ENCODE results near the gene XPO6. TPM values are rescaled to one million over a fixed set of nuclear protein-coding genes. Genes with fewer than 3 reads are reported as not detected.
A peak's percentile ranks its signal among the peaks of the same experiment; 100 is the strongest.

XPO6 gene
- total and polyA plus RNA-seq, 5 donors from 2014 or later: 60.4 to 302 (median 64.9) TPM

- Mint-ChIP-seq H3K27me3 (no peaks in the 10 kb centered on the region), H3K27ac (peak overlapping the region; percentile 68 to 97 (median 81)), H3K4me1 (peaks cover 13 to 43% (median 36%) of the 10 kb centered on the region in 4 donors), H3K4me3 (peak overlapping the region in 1 of 4 donors; percentile 50), H3K36me3 (peaks cover 27% of the 10 kb centered on the region), H3K9me3 (no peaks in the 10 kb centered on the region)
- Histone ChIP-seq H3K4me3 (ENCODE audit: low read depth, low read length) (no peak overlapping the region), H3K27me3 (ENCODE audit: control insufficient read depth, insufficient read depth, low read length) (no peaks in the 10 kb centered on the region), H3K36me3 (ENCODE audit: control insufficient read depth, insufficient read depth, low read length) (peaks cover 60% of the 10 kb centered on the region), H3K9me3 (ENCODE audit: control insufficient read depth in 2 of 2, low read length in 2 of 2) (no peaks in the 10 kb centered on the region), H3K4me1 (ENCODE audit: control insufficient read depth, insufficient read depth, low read length, poor library complexity, severe bottlenecking) (peaks cover 69% of the 10 kb centered on the region), H3K27ac (ENCODE audit: insufficient read depth, low read length, poor library complexity, severe bottlenecking) (peak overlapping the region; percentile 27)
- DNase-seq: no peak
- ATAC-seq (ENCODE audit: low read depth in 2 of 2): no peak
These were observed 11.1 kb downstream of the XPO6 start for GRCh38 chr16:28200661-28201060.

GRCh38 chr16:28196387-28196987 is 15.3 kb downstream of the XPO6 start:
- no peaks in the 10 kb centered on the region for H3K27me3 ChIP-seq (ENCODE audit: control insufficient read depth, insufficient read depth, low read length)
- peaks cover 32% of the 10 kb centered on the region for H3K36me3 ChIP-seq (ENCODE audit: control insufficient read depth, insufficient read depth, low read length)
- H3K27ac ChIP-seq (ENCODE audit: insufficient read depth, low read length, poor library complexity, severe bottlenecking): peak overlapping the region; percentile 95
- Mint-ChIP-seq H3K27me3 (no peaks in the 10 kb centered on the region), H3K4me3 (peak overlapping the region in 3 of 4 donors; percentile 77 to 89 (median 83)), H3K27ac (peak overlapping the region; percentile 80 to 94 (median 94)), H3K4me1 (peaks cover 14 to 77% (median 64%) of the 10 kb centered on the region in 4 donors), H3K36me3 (peaks cover 29% of the 10 kb centered on the region), H3K9me3 (peaks cover 0 to 2% (median 0%) of the 10 kb centered on the region in 7 donors)
- H3K9me3 ChIP-seq (ENCODE audit: control insufficient read depth in 2 of 2, low read length in 2 of 2): no peaks in the 10 kb centered on the region
- H3K4me1 ChIP-seq (ENCODE audit: control insufficient read depth, insufficient read depth, low read length, poor library complexity, severe bottlenecking): peaks cover 69% of the 10 kb centered on the region
- ATAC-seq (ENCODE audit: low read depth in 2 of 2) (no peak), DNase-seq (no peak)
- no peak overlapping the region for H3K4me3 ChIP-seq (ENCODE audit: low read depth, low read length)

- peak overlapping the region; percentile 15 to 94 (median 33) for H3K27ac Mint-ChIP-seq
- Histone ChIP-seq H3K4me3 (ENCODE audit: low read depth, low read length) (no peak overlapping the region), H3K4me1 (ENCODE audit: control insufficient read depth, insufficient read depth, low read length, poor library complexity, severe bottlenecking) (peaks cover 69% of the 10 kb centered on the region), H3K27ac (ENCODE audit: insufficient read depth, low read length, poor library complexity, severe bottlenecking) (peak overlapping the region; percentile 95), H3K36me3 (ENCODE audit: control insufficient read depth, insufficient read depth, low read length) (peaks cover 31% of the 10 kb centered on the region), H3K27me3 (ENCODE audit: control insufficient read depth, insufficient read depth, low read length) (no peaks in the 10 kb centered on the region), H3K9me3 (ENCODE audit: control insufficient read depth in 2 of 2, low read length in 2 of 2) (no peaks in the 10 kb centered on the region)
- H3K4me3 Mint-ChIP-seq: peak overlapping the region in 3 of 4 donors; percentile 29 to 77 (median 36)
- H3K36me3 Mint-ChIP-seq: peaks cover 23% of the 10 kb centered on the region
- DNase-seq (no peak), ATAC-seq (ENCODE audit: low read depth in 2 of 2) (no peak)
- peaks cover 0 to 2% (median 0%) of the 10 kb centered on the region in 7 donors for H3K9me3 Mint-ChIP-seq
- H3K4me1 Mint-ChIP-seq: peaks cover 14 to 77% (median 64%) of the 10 kb centered on the region in 4 donors
- H3K27me3 Mint-ChIP-seq: no peaks in the 10 kb centered on the region
These were observed 15.9 kb downstream of the XPO6 start for GRCh38 chr16:28195859-28196258.

GRCh38 chr16:28193530-28194423 is 18.0 kb downstream of the XPO6 start:
- H3K9me3 ChIP-seq (ENCODE audit: control insufficient read depth in 2 of 2, low read length in 2 of 2): no peaks in the 10 kb centered on the region
- H3K4me3 ChIP-seq (ENCODE audit: low read depth, low read length): peak overlapping the region; percentile 81
- peak; percentile 15 to 59 (median 22) for DNase-seq
- peak overlapping the region; percentile 95 for H3K27ac ChIP-seq (ENCODE audit: insufficient read depth, low read length, poor library complexity, severe bottlenecking)
- peak; percentile 22 to 25 for ATAC-seq (ENCODE audit: low read depth in 2 of 2)
- Mint-ChIP-seq H3K9me3 (peaks cover 0 to 2% (median 0%) of the 10 kb centered on the region in 7 donors), H3K4me3 (peak overlapping the region; percentile 69 to 90 (median 86)), H3K4me1 (peaks cover 9 to 87% (median 71%) of the 10 kb centered on the region in 4 donors), H3K27ac (peak overlapping the region; percentile 94 to 99 (median 98)), H3K27me3 (no peaks in the 10 kb centered on the region), H3K36me3 (peaks cover 25% of the 10 kb centered on the region)
- peaks cover 22% of the 10 kb centered on the region for H3K36me3 ChIP-seq (ENCODE audit: control insufficient read depth, insufficient read depth, low read length)
- peaks cover 87% of the 10 kb centered on the region for H3K4me1 ChIP-seq (ENCODE audit: control insufficient read depth, insufficient read depth, low read length, poor library complexity, severe bottlenecking)
- no peaks in the 10 kb centered on the region for H3K27me3 ChIP-seq (ENCODE audit: control insufficient read depth, insufficient read depth, low read length)

- Mint-ChIP-seq H3K4me1 (peaks cover 16 to 92% (median 78%) of the 10 kb centered on the region in 4 donors), H3K27me3 (no peaks in the 10 kb centered on the region), H3K9me3 (peaks cover 0 to 2% (median 0%) of the 10 kb centered on the region in 7 donors), H3K27ac (peak overlapping the region; percentile 94 to 99 (median 98)), H3K36me3 (peaks cover 25% of the 10 kb centered on the region), H3K4me3 (peak overlapping the region; percentile 69 to 90 (median 86))
- Histone ChIP-seq H3K27ac (ENCODE audit: insufficient read depth, low read length, poor library complexity, severe bottlenecking) (peak overlapping the region; percentile 95), H3K27me3 (ENCODE audit: control insufficient read depth, insufficient read depth, low read length) (no peaks in the 10 kb centered on the region), H3K9me3 (ENCODE audit: control insufficient read depth in 2 of 2, low read length in 2 of 2) (no peaks in the 10 kb centered on the region), H3K4me1 (ENCODE audit: control insufficient read depth, insufficient read depth, low read length, poor library complexity, severe bottlenecking) (peaks cover 92% of the 10 kb centered on the region), H3K36me3 (ENCODE audit: control insufficient read depth, insufficient read depth, low read length) (peaks cover 22% of the 10 kb centered on the region), H3K4me3 (ENCODE audit: low read depth, low read length) (peak overlapping the region; percentile 81)
- peak; percentile 66 to 92 (median 82) for DNase-seq
- peak; percentile 91 to 92 for ATAC-seq (ENCODE audit: low read depth in 2 of 2)
These were observed 18.8 kb downstream of the XPO6 start for GRCh38 chr16:28192806-28193529.

GRCh38 chr16:28191364-28191960 is 20.3 kb downstream of the XPO6 start:
- Histone ChIP-seq H3K27me3 (ENCODE audit: control insufficient read depth, insufficient read depth, low read length) (no peaks in the 10 kb centered on the region), H3K27ac (ENCODE audit: insufficient read depth, low read length, poor library complexity, severe bottlenecking) (peak overlapping the region; percentile 95), H3K4me1 (ENCODE audit: control insufficient read depth, insufficient read depth, low read length, poor library complexity, severe bottlenecking) (peaks cover 95% of the 10 kb centered on the region), H3K4me3 (ENCODE audit: low read depth, low read length) (peak overlapping the region; percentile 10), H3K9me3 (ENCODE audit: control insufficient read depth in 2 of 2, low read length in 2 of 2) (no peaks in the 10 kb centered on the region), H3K36me3 (ENCODE audit: control insufficient read depth, insufficient read depth, low read length) (peaks cover 19% of the 10 kb centered on the region)
- H3K4me1 Mint-ChIP-seq: peaks cover 26 to 96% (median 80%) of the 10 kb centered on the region in 4 donors
- ATAC-seq (ENCODE audit: low read depth in 2 of 2) (no peak), DNase-seq (no peak)
- peak overlapping the region; percentile 8 to 69 (median 43) for H3K4me3 Mint-ChIP-seq
- H3K27me3 Mint-ChIP-seq: no peaks in the 10 kb centered on the region
- peak overlapping the region; percentile 70 to 92 (median 80) for H3K27ac Mint-ChIP-seq
- peaks cover 21% of the 10 kb centered on the region for H3K36me3 Mint-ChIP-seq
- H3K9me3 Mint-ChIP-seq: peaks cover 0 to 2% (median 0%) of the 10 kb centered on the region in 7 donors

GRCh38 chr16:28189245-28189644 is 22.5 kb downstream of the XPO6 start:
- Histone ChIP-seq H3K36me3 (ENCODE audit: control insufficient read depth, insufficient read depth, low read length) (peaks cover 6% of the 10 kb centered on the region), H3K4me1 (ENCODE audit: control insufficient read depth, insufficient read depth, low read length, poor library complexity, severe bottlenecking) (peaks cover 84% of the 10 kb centered on the region), H3K27ac (ENCODE audit: insufficient read depth, low read length, poor library complexity, severe bottlenecking) (peak overlapping the region; percentile 95), H3K9me3 (ENCODE audit: control insufficient read depth in 2 of 2, low read length in 2 of 2) (no peaks in the 10 kb centered on the region), H3K4me3 (ENCODE audit: low read depth, low read length) (peak overlapping the region; percentile 35), H3K27me3 (ENCODE audit: control insufficient read depth, insufficient read depth, low read length) (no peaks in the 10 kb centered on the region)
- Mint-ChIP-seq H3K27me3 (no peaks in the 10 kb centered on the region), H3K9me3 (peaks cover 0 to 5% (median 0%) of the 10 kb centered on the region in 7 donors), H3K36me3 (peaks cover 11% of the 10 kb centered on the region), H3K4me1 (peaks cover 44 to 94% (median 81%) of the 10 kb centered on the region in 4 donors), H3K27ac (peak overlapping the region; percentile 89 to 98 (median 92)), H3K4me3 (peak overlapping the region; percentile 9 to 84 (median 58))
- peak in 1 of 3 donors; percentile 63 for DNase-seq
- ATAC-seq (ENCODE audit: low read depth in 2 of 2): no peak

Data from CD4-positive, CD25-positive, alpha-beta regulatory T cell (primary cell).